ENCODE results near the gene MEF2C. TPM values are rescaled to one million over a fixed set of nuclear protein-coding genes. Genes with fewer than 3 reads are reported as not detected.

MEF2C gene
- total RNA-seq, 1 donor from 2014 or later: 1.9 TPM

DNA sequence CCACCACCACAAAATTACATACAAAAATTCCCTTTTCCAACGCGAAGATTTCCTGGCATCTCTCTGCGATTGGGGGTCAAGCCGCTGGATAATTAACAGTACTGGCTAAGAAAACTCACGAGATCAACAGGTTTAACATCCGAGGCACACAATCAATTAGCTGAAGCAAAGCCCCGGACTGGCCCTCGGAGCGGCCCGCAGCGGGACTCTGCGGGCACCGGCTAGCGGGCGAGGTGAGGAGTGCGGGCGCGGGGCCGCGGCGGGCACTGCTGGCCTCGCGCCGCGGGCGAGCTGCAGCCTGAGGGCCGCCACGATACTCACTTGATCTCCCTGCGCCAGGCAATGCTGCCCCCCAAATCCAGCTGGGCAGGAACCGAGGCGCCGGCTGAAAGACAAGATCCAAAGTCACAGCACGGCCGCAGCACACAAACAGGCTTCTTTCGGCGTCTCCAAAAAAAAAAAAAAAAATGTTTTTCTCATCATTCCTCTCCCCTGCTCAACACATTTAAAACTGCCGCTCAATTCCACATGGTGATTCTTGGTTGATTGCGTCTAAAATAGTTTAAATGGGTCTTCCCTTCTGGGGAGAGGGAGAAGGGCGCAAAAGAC, 210.2 kb downstream of the MEF2C start:
- Mint-ChIP-seq H3K27me3 (peaks cover 97% of the 10 kb centered on the region), H3K4me1 (ENCODE audit: low read depth) (peaks cover 10% of the 10 kb centered on the region), H3K9me3 (ENCODE audit: low read depth) (no peaks in the 10 kb centered on the region), H3K4me3 (ENCODE audit: low read depth) (no peak overlapping the region), H3K36me3 (ENCODE audit: insufficient read depth) (no peaks in the 10 kb centered on the region), H3K27ac (no peak overlapping the region)
- no peak for DNase-seq (ENCODE audit: low spot score, unreplicated experiment)
- TF ChIP-seq CTCF (IDR thresholded peaks at IDR 0.05; ENCODE audit: unreplicated experiment): no peak

GRCh38 chr5:88671505-88672499, 211.2 kb downstream of the MEF2C start:
- Mint-ChIP-seq H3K4me1 (ENCODE audit: low read depth) (peaks cover 12% of the 10 kb centered on the region), H3K27ac (no peak overlapping the region), H3K4me3 (ENCODE audit: low read depth) (no peak overlapping the region), H3K36me3 (ENCODE audit: insufficient read depth) (no peaks in the 10 kb centered on the region), H3K27me3 (peaks cover 99% of the 10 kb centered on the region), H3K9me3 (ENCODE audit: low read depth) (no peaks in the 10 kb centered on the region)
- no peak for TF ChIP-seq CTCF (IDR thresholded peaks at IDR 0.05; ENCODE audit: unreplicated experiment)
- DNase-seq (ENCODE audit: low spot score, unreplicated experiment): no peak

- Mint-ChIP-seq H3K4me3 (ENCODE audit: low read depth) (no peak overlapping the region), H3K9me3 (ENCODE audit: low read depth) (no peaks in the 10 kb centered on the region), H3K27ac (no peak overlapping the region), H3K4me1 (ENCODE audit: low read depth) (peaks cover 12% of the 10 kb centered on the region), H3K36me3 (ENCODE audit: insufficient read depth) (no peaks in the 10 kb centered on the region), H3K27me3 (peaks cover 99% of the 10 kb centered on the region)
- no peak for DNase-seq (ENCODE audit: low spot score, unreplicated experiment)
- no peak for TF ChIP-seq CTCF (IDR thresholded peaks at IDR 0.05; ENCODE audit: unreplicated experiment)
Measured at GRCh38 chr5:88671106-88671504, 211.9 kb downstream of the MEF2C start.

DNA sequence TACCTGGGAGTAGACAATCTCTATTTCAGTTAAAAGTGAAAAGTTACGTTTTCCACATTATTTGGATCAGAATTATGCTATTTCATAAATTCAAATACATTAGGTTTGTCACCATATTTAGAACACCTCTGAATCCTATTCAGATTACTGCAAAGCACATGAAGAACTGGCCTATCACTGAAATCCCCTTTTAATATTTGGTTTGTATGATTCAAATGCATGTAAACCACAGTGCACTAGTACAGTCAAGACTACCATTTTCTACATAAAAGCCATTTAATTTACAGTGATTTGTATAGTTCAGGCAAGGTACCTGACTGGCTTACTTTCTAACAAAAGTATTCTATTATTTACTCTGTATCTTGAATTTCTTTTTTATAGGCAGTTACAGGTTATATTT, 212.5 kb downstream of the MEF2C start:
- Mint-ChIP-seq H3K36me3 (ENCODE audit: insufficient read depth) (no peaks in the 10 kb centered on the region), H3K27ac (no peak overlapping the region), H3K27me3 (peaks cover 99% of the 10 kb centered on the region), H3K4me1 (ENCODE audit: low read depth) (peaks cover 8% of the 10 kb centered on the region), H3K9me3 (ENCODE audit: low read depth) (no peaks in the 10 kb centered on the region), H3K4me3 (ENCODE audit: low read depth) (no peak overlapping the region)
- DNase-seq (ENCODE audit: low spot score, unreplicated experiment): no peak
- no peak for TF ChIP-seq CTCF (IDR thresholded peaks at IDR 0.05; ENCODE audit: unreplicated experiment)

- Mint-ChIP-seq H3K9me3 (ENCODE audit: low read depth) (no peaks in the 10 kb centered on the region), H3K36me3 (ENCODE audit: insufficient read depth) (no peaks in the 10 kb centered on the region), H3K4me3 (ENCODE audit: low read depth) (no peak overlapping the region), H3K4me1 (ENCODE audit: low read depth) (peaks cover 4% of the 10 kb centered on the region), H3K27me3 (peaks cover 99% of the 10 kb centered on the region), H3K27ac (no peak overlapping the region)
- no peak for DNase-seq (ENCODE audit: low spot score, unreplicated experiment)
- no peak for TF ChIP-seq CTCF (IDR thresholded peaks at IDR 0.05; ENCODE audit: unreplicated experiment)
Measured at GRCh38 chr5:88669371-88670050, 213.5 kb downstream of the MEF2C start.
